ENCODE measurements around the gene SYNGR4. TPM values are rescaled to one million over a fixed set of nuclear protein-coding genes. Genes with fewer than 3 reads are reported as not detected.
A peak's percentile ranks its signal among the peaks of the same experiment; 100 is the strongest.

Gene SYNGR4
- total RNA-seq, 1 donor from 2014 or later = not detected

DNA sequence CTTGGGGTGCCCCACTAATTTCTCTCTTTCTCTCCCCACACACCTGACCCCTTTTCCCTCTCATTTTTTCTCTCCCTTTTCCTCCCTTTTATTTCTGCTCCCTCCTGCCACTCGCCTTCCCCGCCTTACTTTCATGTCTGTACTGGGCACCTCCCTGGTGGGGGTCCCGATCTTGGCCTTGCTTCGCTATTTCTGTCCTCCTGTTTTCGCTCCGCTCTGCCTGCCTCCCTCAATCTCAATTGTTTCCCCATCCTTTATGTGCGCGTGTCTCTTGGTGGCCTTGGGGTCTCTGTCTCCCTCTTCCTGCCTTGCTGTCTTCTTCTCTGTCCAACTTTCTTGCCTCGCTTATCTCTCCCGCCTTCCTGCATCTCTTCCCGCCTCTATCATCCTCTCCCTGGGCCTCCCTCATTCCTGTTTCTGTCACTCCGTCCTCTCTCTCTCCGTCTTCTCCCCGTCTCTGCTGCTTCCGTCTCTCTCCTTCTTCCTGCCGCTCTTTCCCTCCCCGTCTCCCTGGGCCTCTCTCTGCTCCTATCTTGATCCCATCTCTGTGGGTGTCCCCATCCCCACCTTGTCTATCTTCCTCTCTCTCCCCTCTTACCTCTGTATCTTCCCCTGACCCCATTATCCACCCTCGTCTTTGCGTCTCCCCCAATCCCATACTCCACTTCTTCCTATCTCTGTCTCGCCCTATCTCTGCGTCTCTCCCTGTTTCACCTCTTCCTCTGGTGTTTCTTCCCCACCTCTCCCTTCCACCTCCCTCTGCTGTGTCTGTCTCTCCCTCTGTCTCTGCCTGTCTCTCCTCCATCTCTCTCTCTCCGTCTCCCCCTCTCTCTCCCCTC is 33.3 kb downstream of the SYNGR4 start:
- H3K36me3 Mint-ChIP-seq (ENCODE audit: low read depth, unreplicated experiment) = peaks cover 3% of the 10 kb centered on the region
- no peak for DNase-seq (ENCODE audit: low spot score)
- TF ChIP-seq, protein P1, sequence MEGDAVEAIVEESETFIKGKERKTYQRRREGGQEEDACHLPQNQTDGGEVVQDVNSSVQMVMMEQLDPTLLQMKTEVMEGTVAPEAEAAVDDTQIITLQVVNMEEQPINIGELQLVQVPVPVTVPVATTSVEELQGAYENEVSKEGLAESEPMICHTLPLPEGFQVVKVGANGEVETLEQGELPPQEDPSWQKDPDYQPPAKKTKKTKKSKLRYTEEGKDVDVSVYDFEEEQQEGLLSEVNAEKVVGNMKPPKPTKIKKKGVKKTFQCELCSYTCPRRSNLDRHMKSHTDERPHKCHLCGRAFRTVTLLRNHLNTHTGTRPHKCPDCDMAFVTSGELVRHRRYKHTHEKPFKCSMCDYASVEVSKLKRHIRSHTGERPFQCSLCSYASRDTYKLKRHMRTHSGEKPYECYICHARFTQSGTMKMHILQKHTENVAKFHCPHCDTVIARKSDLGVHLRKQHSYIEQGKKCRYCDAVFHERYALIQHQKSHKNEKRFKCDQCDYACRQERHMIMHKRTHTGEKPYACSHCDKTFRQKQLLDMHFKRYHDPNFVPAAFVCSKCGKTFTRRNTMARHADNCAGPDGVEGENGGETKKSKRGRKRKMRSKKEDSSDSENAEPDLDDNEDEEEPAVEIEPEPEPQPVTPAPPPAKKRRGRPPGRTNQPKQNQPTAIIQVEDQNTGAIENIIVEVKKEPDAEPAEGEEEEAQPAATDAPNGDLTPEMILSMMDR (IDR thresholded peaks at IDR 0.05; ENCODE audit: unreplicated experiment) = no peak
- peak overlapping the region; percentile 91 for H3K27ac Mint-ChIP-seq (ENCODE audit: unreplicated experiment)
- H3K4me3 Mint-ChIP-seq (ENCODE audit: unreplicated experiment) = peak overlapping the region; percentile 89
- no peaks in the 10 kb centered on the region for H3K9me3 Mint-ChIP-seq (ENCODE audit: unreplicated experiment)
- peaks cover 39% of the 10 kb centered on the region for H3K27me3 Mint-ChIP-seq (ENCODE audit: unreplicated experiment)
- H3K4me1 Mint-ChIP-seq (ENCODE audit: unreplicated experiment) = peaks cover 48% of the 10 kb centered on the region

GRCh38 chr19:48398102-48398374 is 33.9 kb downstream of the SYNGR4 start:
- Mint-ChIP-seq H3K27ac (ENCODE audit: unreplicated experiment) (peak overlapping the region; percentile 91), H3K36me3 (ENCODE audit: low read depth, unreplicated experiment) (peaks cover 3% of the 10 kb centered on the region), H3K4me3 (ENCODE audit: unreplicated experiment) (peak overlapping the region; percentile 89), H3K27me3 (ENCODE audit: unreplicated experiment) (peaks cover 35% of the 10 kb centered on the region), H3K9me3 (ENCODE audit: unreplicated experiment) (no peaks in the 10 kb centered on the region), H3K4me1 (ENCODE audit: unreplicated experiment) (peaks cover 48% of the 10 kb centered on the region)
- TF ChIP-seq, protein P1 (IDR thresholded peaks at IDR 0.05; ENCODE audit: unreplicated experiment) = no peak
- DNase-seq (ENCODE audit: low spot score) = no peak

- H3K27me3 Mint-ChIP-seq (ENCODE audit: unreplicated experiment) = peaks cover 35% of the 10 kb centered on the region
- peak; percentile 92 for DNase-seq (ENCODE audit: low spot score)
- peaks cover 51% of the 10 kb centered on the region for H3K4me1 Mint-ChIP-seq (ENCODE audit: unreplicated experiment)
- no peaks in the 10 kb centered on the region for H3K9me3 Mint-ChIP-seq (ENCODE audit: unreplicated experiment)
- H3K27ac Mint-ChIP-seq (ENCODE audit: unreplicated experiment) = peak overlapping the region; percentile 70
- TF ChIP-seq, protein P1 (IDR thresholded peaks at IDR 0.05; ENCODE audit: unreplicated experiment) = no peak
- H3K4me3 Mint-ChIP-seq (ENCODE audit: unreplicated experiment) = peak overlapping the region; percentile 86
- peaks cover 3% of the 10 kb centered on the region for H3K36me3 Mint-ChIP-seq (ENCODE audit: low read depth, unreplicated experiment)
Measured at GRCh38 chr19:48398375-48399235, 34.4 kb downstream of the SYNGR4 start.

GRCh38 chr19:48400018-48400742 is 36.0 kb downstream of the SYNGR4 start:
- TF ChIP-seq, protein P1 (IDR thresholded peaks at IDR 0.05; ENCODE audit: unreplicated experiment) = no peak
- peak; percentile 55 for DNase-seq (ENCODE audit: low spot score)
- peak overlapping the region; percentile 85 for H3K4me3 Mint-ChIP-seq (ENCODE audit: unreplicated experiment)
- peak overlapping the region; percentile 91 for H3K27ac Mint-ChIP-seq (ENCODE audit: unreplicated experiment)
- peaks cover 3% of the 10 kb centered on the region for H3K36me3 Mint-ChIP-seq (ENCODE audit: low read depth, unreplicated experiment)
- H3K9me3 Mint-ChIP-seq (ENCODE audit: unreplicated experiment) = no peaks in the 10 kb centered on the region
- peaks cover 32% of the 10 kb centered on the region for H3K27me3 Mint-ChIP-seq (ENCODE audit: unreplicated experiment)
- H3K4me1 Mint-ChIP-seq (ENCODE audit: unreplicated experiment) = peaks cover 49% of the 10 kb centered on the region

Data from endothelial cell (in vitro differentiated cells).